Activated CD4-positive, alpha-beta T cell treated with anti-CD3 and anti-CD28 coated beads, Interleukin-2, amount 50 U/mL, for 1 hour (primary cell): ENCODE measurements around the gene CES1.
"Not testable (repeated sequence)": the region's sequence is repeated elsewhere in the genome, so short reads cannot be mapped to it uniquely, and the experiment has no call there.

Source experiments
- DNase-seq: peaks from one replicate; pipeline ENCODE4 v3.0.0-alpha.2; 2020

CES1 gene

GRCh38 chr16:55782091-55782792 is 50.7 kb downstream of the CES1 start:
- not testable (repeated sequence) for DNase-seq

- not testable (repeated sequence) for DNase-seq
Measured at GRCh38 chr16:55781456-55781855, 51.4 kb downstream of the CES1 start.

GRCh38 chr16:55780095-55780407 is 52.8 kb downstream of the CES1 start:
- DNase-seq, result not testable (repeated sequence)

GRCh38 chr16:55779402-55780094 is 53.3 kb downstream of the CES1 start:
- no peak for DNase-seq

GRCh38 chr16:55778757-55779156 is 54.1 kb downstream of the CES1 start:
- DNase-seq, result no peak

- no peak for DNase-seq
Measured at GRCh38 chr16:55775857-55776256, 57.0 kb downstream of the CES1 start.

GRCh38 chr16:55773859-55774549 is 58.9 kb downstream of the CES1 start:
- DNase-seq, result no peak

- no peak for DNase-seq
Measured at GRCh38 chr16:55765161-55765560, 67.7 kb downstream of the CES1 start.

GRCh38 chr16:55760310-55761001 is 72.4 kb downstream of the CES1 start:
- no peak for DNase-seq

GRCh38 chr16:55759965-55760309 is 73.0 kb downstream of the CES1 start:
- DNase-seq, result not testable (repeated sequence)

- not testable (repeated sequence) for DNase-seq
Measured at GRCh38 chr16:55757595-55758527, 75.0 kb downstream of the CES1 start.

- no peak for DNase-seq
Measured at GRCh38 chr16:55756963-55757362, 75.9 kb downstream of the CES1 start.

GRCh38 chr16:55754056-55754455 is 78.8 kb downstream of the CES1 start:
- no peak for DNase-seq

GRCh38 chr16:55753145-55753631 is 79.7 kb downstream of the CES1 start:
- not testable (repeated sequence) for DNase-seq
